CD14-positive monocyte (primary cell): ENCODE measurements around the gene FGF14. TPM values are rescaled to one million over a fixed set of nuclear protein-coding genes. Genes with fewer than 3 reads are reported as not detected.

ENCODE experiments used
- DNase-seq, 3 donors: peaks; one replicate each; pipeline ENCODE4 v3.0.0-alpha.2; 2011 to 2022
- H2AFZ ChIP-seq: 2 replicates; pipeline ENCODE4 v1.6.0; 2012; ENCODE audit warnings: mild to moderate bottlenecking, low read depth, low read length, inconsistent platforms; ENCODE audit not compliant: insufficient read depth, poor library complexity, severe bottlenecking
- H3K27ac ChIP-seq, 2 donors: 1 replicate in 1 of 2; 2 replicates in 1 of 2; pipeline ENCODE4 v1.5.1; 2012 to 2013; ENCODE audit warnings: low read length in 2 of 2, control low read depth in 1 of 2, inconsistent platforms in 1 of 2, low read depth in 1 of 2, mild to moderate bottlenecking in 1 of 2
- H3K27me3 ChIP-seq, 2 donors: one replicate each; pipeline versions ENCODE4 v1.6.0 to v1.6.1; 2011 to 2013; ENCODE audit warnings: low read length in 2 of 2; ENCODE audit not compliant: control insufficient read depth in 2 of 2, insufficient read depth in 2 of 2
- H3K36me3 ChIP-seq, 2 donors: replicated peaks in 1 of 2; 1 replicate in 1 of 2; 2 replicates in 1 of 2; pipeline versions ENCODE4 v1.5.1 to v1.6.1; 2012 to 2013; ENCODE audit warnings: low read length in 2 of 2, control low read depth in 1 of 2, inconsistent platforms in 1 of 2, mild to moderate bottlenecking in 1 of 2; ENCODE audit not compliant: insufficient read depth in 2 of 2, control insufficient read depth in 1 of 2
- H3K4me1 ChIP-seq, 2 donors: 1 replicate in 1 of 2; 2 replicates in 1 of 2; pipeline versions ENCODE4 v1.5.1 to v1.6.1; 2012 to 2013; ENCODE audit warnings: low read length in 2 of 2, control low read depth in 1 of 2, inconsistent platforms in 1 of 2, mild to moderate bottlenecking in 1 of 2, moderate library complexity in 1 of 2; ENCODE audit not compliant: insufficient read depth in 2 of 2, control insufficient read depth in 1 of 2
- H3K4me2 ChIP-seq: replicated peaks from 2 replicates; pipeline ENCODE3; 2012; ENCODE audit warnings: low read length, moderate library complexity, mild to moderate bottlenecking; ENCODE audit not compliant: poor library complexity, severe bottlenecking; ENCODE audit errors: extremely low read depth
- H3K4me3 ChIP-seq, 3 experiments: fragments of 200-600 bp in 1 of 3; sonication (generic) in 1 of 3; replicated peaks in 1 of 3; 1 replicate in 2 of 3; 2 replicates in 1 of 3; pipeline ENCODE4 v1.5.1; 2011 to 2013; ENCODE audit warnings: low read length in 3 of 3, mild to moderate bottlenecking in 3 of 3, control low read depth in 2 of 3, low read depth in 2 of 3, inconsistent platforms in 1 of 3, moderate library complexity in 1 of 3
- H3K79me2 ChIP-seq: 2 replicates; pipeline ENCODE4 v1.6.0; 2012; ENCODE audit warnings: mild to moderate bottlenecking, control low read depth, inconsistent platforms, low read length, moderate library complexity; ENCODE audit not compliant: insufficient read depth
- H3K9ac ChIP-seq: 2 replicates; pipeline ENCODE4 v1.6.0; 2017; ENCODE audit warnings: low read length, mild to moderate bottlenecking; ENCODE audit not compliant: insufficient read depth, poor library complexity, severe bottlenecking
- H3K9me3 ChIP-seq, 2 donors: replicated peaks in 1 of 2; 1 replicate in 1 of 2; 2 replicates in 1 of 2; pipeline versions ENCODE4 v1.5.1 to v1.6.1; 2012 to 2013; ENCODE audit warnings: low read length in 2 of 2, control low read depth in 1 of 2; ENCODE audit not compliant: control insufficient read depth in 1 of 2, insufficient read depth in 1 of 2
- H4K20me1 ChIP-seq: 2 replicates; pipeline ENCODE4 v1.6.0; 2012; ENCODE audit warnings: mild to moderate bottlenecking, low read length, control low read depth, moderate library complexity; ENCODE audit not compliant: insufficient read depth
- H3K27ac Mint-ChIP-seq, 7 donors: one replicate each; pipeline ENCODE4 v1.8.0; 2020; ENCODE audit warnings: mild to moderate bottlenecking in 7 of 7, mixed read lengths in 7 of 7, moderate library complexity in 6 of 7, inconsistent platforms in 2 of 7
- H3K27me3 Mint-ChIP-seq, 3 donors: one replicate each; pipeline ENCODE4 v1.8.0; 2021 to 2022; ENCODE audit warnings: low read depth in 3 of 3, mild to moderate bottlenecking in 3 of 3, mixed read lengths in 3 of 3, moderate library complexity in 3 of 3, inconsistent platforms in 1 of 3
- H3K36me3 Mint-ChIP-seq, 2 donors: one replicate each; pipeline ENCODE4 v1.8.0; 2020; ENCODE audit warnings: mixed read lengths in 2 of 2, inconsistent platforms in 1 of 2, mild to moderate bottlenecking in 1 of 2
- H3K4me1 Mint-ChIP-seq: one replicate; pipeline ENCODE4 v1.8.0; 2020; ENCODE audit warnings: mild to moderate bottlenecking, mixed read lengths
- H3K4me3 Mint-ChIP-seq, 2 donors: one replicate each; pipeline ENCODE4 v1.8.0; 2020; ENCODE audit warnings: mild to moderate bottlenecking in 2 of 2, mixed read lengths in 2 of 2, moderate library complexity in 1 of 2
- H3K9me3 Mint-ChIP-seq, 7 donors: one replicate each; pipeline ENCODE4 v1.8.0; 2020 to 2022; ENCODE audit warnings: mixed read lengths in 7 of 7, mild to moderate bottlenecking in 6 of 7, moderate library complexity in 6 of 7, inconsistent platforms in 2 of 7
- WGBS: methylation state at CpG from one replicate; pipeline ENCODE4 v1.1.5; 2013; ENCODE audit warnings: missing lambda C conversion rate; ENCODE audit not compliant: insufficient coverage; 5-methylcytosine and 5-hydroxymethylcytosine counted together
- intact Hi-C, 2 donors: fragments of 100-400 bp; cut with micrococcal nuclease; formaldehyde crosslinking; loops; one replicate each; pipeline versions ENCODE4 v1.15.0 to v1.15.1; 2023
- polyA plus RNA-seq, 3 donors: library from polyadenylated mRNA; depleted of rRNA in 1 of 3; unstranded in 2 of 3; stranded (reverse) in 1 of 3; fragments of 300-500 nt in 2 of 3; fragments of >200 nt in 1 of 3; fragmentation: Illumina TruSeq in 2 of 3; gene quantifications; 1 replicate in 2 of 3; 2 replicates in 1 of 3; pipeline ENCODE4 v1.2.3, GENCODE V29; 2012 to 2021
- TF ChIP-seq, protein P1 (sequence below): fragments of 200-600 bp; IDR thresholded peaks from one replicate; pipeline ENCODE4 v1.8.0; 2022; ENCODE audit warnings: antibody characterized with exemption, mild to moderate bottlenecking

The FGF14 gene
- polyA plus RNA-seq, 3 donors, result not detected

- peaks cover 1 to 12% (median 3%) of the 10 kb centered on the region in 7 donors for H3K9me3 Mint-ChIP-seq
- TF ChIP-seq, protein P1, sequence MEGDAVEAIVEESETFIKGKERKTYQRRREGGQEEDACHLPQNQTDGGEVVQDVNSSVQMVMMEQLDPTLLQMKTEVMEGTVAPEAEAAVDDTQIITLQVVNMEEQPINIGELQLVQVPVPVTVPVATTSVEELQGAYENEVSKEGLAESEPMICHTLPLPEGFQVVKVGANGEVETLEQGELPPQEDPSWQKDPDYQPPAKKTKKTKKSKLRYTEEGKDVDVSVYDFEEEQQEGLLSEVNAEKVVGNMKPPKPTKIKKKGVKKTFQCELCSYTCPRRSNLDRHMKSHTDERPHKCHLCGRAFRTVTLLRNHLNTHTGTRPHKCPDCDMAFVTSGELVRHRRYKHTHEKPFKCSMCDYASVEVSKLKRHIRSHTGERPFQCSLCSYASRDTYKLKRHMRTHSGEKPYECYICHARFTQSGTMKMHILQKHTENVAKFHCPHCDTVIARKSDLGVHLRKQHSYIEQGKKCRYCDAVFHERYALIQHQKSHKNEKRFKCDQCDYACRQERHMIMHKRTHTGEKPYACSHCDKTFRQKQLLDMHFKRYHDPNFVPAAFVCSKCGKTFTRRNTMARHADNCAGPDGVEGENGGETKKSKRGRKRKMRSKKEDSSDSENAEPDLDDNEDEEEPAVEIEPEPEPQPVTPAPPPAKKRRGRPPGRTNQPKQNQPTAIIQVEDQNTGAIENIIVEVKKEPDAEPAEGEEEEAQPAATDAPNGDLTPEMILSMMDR, result no peak
- Histone ChIP-seq H2AFZ (no peak overlapping the region), H3K9ac (no peak overlapping the region), H3K4me2 (no peak overlapping the region), H3K27me3 (no peaks in the 10 kb centered on the region), H3K36me3 (no peaks in the 10 kb centered on the region), H3K79me2 (no peaks in the 10 kb centered on the region), H3K9me3 (no peaks in the 10 kb centered on the region), H4K20me1 (no peaks in the 10 kb centered on the region), H3K4me1 (no peaks in the 10 kb centered on the region), H3K4me3 (no peak overlapping the region), H3K27ac (no peak overlapping the region)
- H3K4me3 Mint-ChIP-seq, result no peak overlapping the region
- no peaks in the 10 kb centered on the region for H3K4me1 Mint-ChIP-seq
- no peak for DNase-seq
- intact Hi-C loops, result no loop called here
- peaks cover 2 to 4% (median 2%) of the 10 kb centered on the region in 3 donors for H3K27me3 Mint-ChIP-seq
- H3K36me3 Mint-ChIP-seq, result no peaks in the 10 kb centered on the region
- no peak overlapping the region for H3K27ac Mint-ChIP-seq
These were observed 39.2 kb upstream of the FGF14 start for GRCh38 chr13:102441085-102441484.

GRCh38 chr13:102440259-102440936, 38.5 kb upstream of the FGF14 start:
- no peaks in the 10 kb centered on the region for H3K79me2 ChIP-seq
- no peak for DNase-seq
- Mint-ChIP-seq H3K27ac (no peak overlapping the region), H3K36me3 (no peaks in the 10 kb centered on the region), H3K4me3 (no peak overlapping the region), H3K4me1 (no peaks in the 10 kb centered on the region), H3K27me3 (peaks cover 2 to 4% (median 2%) of the 10 kb centered on the region in 3 donors), H3K9me3 (peaks cover 0 to 10% (median 3%) of the 10 kb centered on the region in 7 donors)
- H3K27me3 ChIP-seq, result no peaks in the 10 kb centered on the region
- H3K9ac ChIP-seq, result no peak overlapping the region
- 50% methylated on average over 1 of the region's 2 CpGs for WGBS
- no peak overlapping the region for H2AFZ ChIP-seq
- H3K4me3 ChIP-seq, result no peak overlapping the region
- H3K27ac ChIP-seq, result no peak overlapping the region
- no peaks in the 10 kb centered on the region for H3K36me3 ChIP-seq
- intact Hi-C loops, result no loop called here
- no peaks in the 10 kb centered on the region for H3K9me3 ChIP-seq
- no peaks in the 10 kb centered on the region for H3K4me1 ChIP-seq
- no peaks in the 10 kb centered on the region for H4K20me1 ChIP-seq
- TF ChIP-seq, protein P1, result no peak
- H3K4me2 ChIP-seq, result no peak overlapping the region
